GM18858 (cell line): Measurements from ENCODE around the gene OR52I1.

ENCODE experiments used
- ATAC-seq: cut with Tn5 transposase; IDR thresholded peaks from one replicate; pipeline ENCODE4 v1.9.1; 2021; ENCODE audit not compliant: unreplicated experiment

The OR52I1 gene

GRCh38 chr11:4593739-4594138 lies at the start of gene OR52I1:
TSS of gene OR52I1 (plus strand) at chr11:4594039. CDS start at chr11:4594039, 0 bp downstream.
- ATAC-seq, result no peak

- ATAC-seq, result no peak
These were observed 48.9 kb upstream of the OR52I1 start, which contains the start of gene OR52M1 for GRCh38 chr11:4544891-4545290. TSS of gene OR52M1 (plus strand) at chr11:4545191. CDS start at chr11:4545191, 0 bp downstream.

GRCh38 chr11:4546878-4547277 lies 47.0 kb upstream of the OR52I1 start:
- no peak for ATAC-seq

- ATAC-seq, result no peak
These were observed 46.4 kb upstream of the OR52I1 start for GRCh38 chr11:4547416-4547815.

GRCh38 chr11:4551346-4551979 lies 42.4 kb upstream of the OR52I1 start:
- ATAC-seq, result no peak

- no peak for ATAC-seq
These were observed 34.1 kb upstream of the OR52I1 start for GRCh38 chr11:4559527-4560440.

GRCh38 chr11:4560467-4560866 lies 33.4 kb upstream of the OR52I1 start:
- ATAC-seq, result no peak

- ATAC-seq, result no peak
These were observed 28.5 kb upstream of the OR52I1 start for GRCh38 chr11:4565371-4565770.

- ATAC-seq, result no peak
These were observed 24.8 kb upstream of the OR52I1 start for GRCh38 chr11:4569075-4569474.

- ATAC-seq, result no peak
These were observed 17.0 kb upstream of the OR52I1 start for GRCh38 chr11:4576880-4577279.

- ATAC-seq, result no peak
These were observed 16.1 kb upstream of the OR52I1 start for GRCh38 chr11:4577761-4578160.

GRCh38 chr11:4578624-4579023 lies 15.2 kb upstream of the OR52I1 start:
- no peak for ATAC-seq

- no peak for ATAC-seq
These were observed 13.7 kb upstream of the OR52I1 start for GRCh38 chr11:4580124-4580523.

- ATAC-seq, result no peak
These were observed 12.4 kb upstream of the OR52I1 start, which contains the start of gene OR52I2 for GRCh38 chr11:4581443-4581842. TSS of gene OR52I2 (plus strand) at chr11:4581743.

GRCh38 chr11:4589017-4589416 lies 4.8 kb upstream of the OR52I1 start:
- ATAC-seq, result no peak

GRCh38 chr11:4605057-4605456 lies 11.2 kb downstream of the OR52I1 start:
- ATAC-seq, result no peak

- no peak for ATAC-seq
These were observed 12.6 kb downstream of the OR52I1 start for GRCh38 chr11:4606231-4607015.

- no peak for ATAC-seq
These were observed 13.3 kb downstream of the OR52I1 start for GRCh38 chr11:4607096-4607495.

GRCh38 chr11:4607781-4608666 lies 14.2 kb downstream of the OR52I1 start, which contains the start of gene TRIM68:
TSS of gene TRIM68 (minus strand) at chr11:4608231. CDS start at chr11:4605504, 2,727 bp downstream.
- peak; percentile 99 for ATAC-seq

GRCh38 chr11:4610258-4610935 lies 16.6 kb downstream of the OR52I1 start:
- ATAC-seq, result no peak
